Smooth muscle cell of the brain vasculature (primary cell): ENCODE measurements around the gene UBE2S.

Experiments used
- DNase-seq: peaks from one replicate; pipeline ENCODE4 v3.0.0-alpha.2; 2012; ENCODE audit warnings: low read depth, low spot score

UBE2S gene

GRCh38 chr19:55384131-55384919 lies 23.3 kb downstream of the UBE2S start, which contains the start of gene TMEM238:
Gene TMEM238 (minus strand): TSS chr19:55384292. CDS start chr19:55384259, 33 bp downstream.
- DNase-seq: no peak

- DNase-seq: no peak
Observed at GRCh38 chr19:55383279-55384130, 24.1 kb downstream of the UBE2S start.

GRCh38 chr19:55382522-55383054 lies 25.0 kb downstream of the UBE2S start:
- no peak for DNase-seq

GRCh38 chr19:55382013-55382412 lies 25.6 kb downstream of the UBE2S start:
- DNase-seq: no peak

- no peak for DNase-seq
Observed at GRCh38 chr19:55379174-55379573, 28.4 kb downstream of the UBE2S start.

GRCh38 chr19:55377356-55378131 lies 30.0 kb downstream of the UBE2S start:
- no peak for DNase-seq

GRCh38 chr19:55376241-55376933 lies 31.2 kb downstream of the UBE2S start, which contains the start of gene TMEM190:
Gene TMEM190 (plus strand): TSS chr19:55376826. CDS start chr19:55376854, 28 bp downstream.
- DNase-seq: no peak

- DNase-seq: no peak
Observed at GRCh38 chr19:55373993-55374757, 33.4 kb downstream of the UBE2S start.

GRCh38 chr19:55373306-55373992 lies 34.1 kb downstream of the UBE2S start:
- DNase-seq: no peak

GRCh38 chr19:55372316-55373081 lies 35.1 kb downstream of the UBE2S start:
- DNase-seq: no peak

GRCh38 chr19:55370305-55370988 lies 37.1 kb downstream of the UBE2S start, which contains the start of gene IL11:
Gene IL11 (minus strand): TSS chr19:55370463. CDS start chr19:55370310, 153 bp downstream.
- no peak for DNase-seq

GRCh38 chr19:55369653-55370304 lies 37.8 kb downstream of the UBE2S start:
- no peak for DNase-seq

GRCh38 chr19:55368701-55369563 lies 38.7 kb downstream of the UBE2S start:
- DNase-seq: no peak

- no peak for DNase-seq
Observed at GRCh38 chr19:55368106-55368505, 39.5 kb downstream of the UBE2S start.

- no peak for DNase-seq
Observed at GRCh38 chr19:55366790-55367189, 40.8 kb downstream of the UBE2S start.

- no peak for DNase-seq
Observed at GRCh38 chr19:55365964-55366363, 41.6 kb downstream of the UBE2S start.

GRCh38 chr19:55365245-55365644 lies 42.3 kb downstream of the UBE2S start:
- no peak for DNase-seq
